Measurements from ENCODE around the gene FOXB2. TPM values are rescaled to one million over a fixed set of nuclear protein-coding genes. Genes with fewer than 3 reads are reported as not detected.

FOXB2 gene
- total RNA-seq, 1 donor from 2014 or later, result not detected

DNA sequence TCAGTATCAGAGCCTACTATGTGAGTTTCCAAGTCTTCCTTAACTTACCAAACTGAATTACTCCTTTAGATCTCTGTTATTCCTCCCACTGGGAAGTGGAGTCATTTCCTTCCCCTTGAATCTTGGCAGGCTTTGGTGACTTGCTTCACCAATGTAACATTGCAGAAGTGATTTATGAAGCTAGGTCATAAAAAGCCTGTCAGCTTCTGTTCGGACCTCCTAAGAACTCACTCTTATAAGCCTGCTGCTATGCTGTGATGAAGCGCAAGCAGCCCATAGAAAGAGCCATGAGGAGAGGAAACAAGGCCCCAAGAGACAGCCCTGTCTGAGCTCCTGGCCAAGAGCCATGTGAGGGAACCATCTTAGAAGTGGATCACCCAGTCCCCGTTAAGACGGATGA, 14.2 kb upstream of the FOXB2 start:
- intact Hi-C loops (cut with micrococcal nuclease), result no loop called here
- DNase-seq (ENCODE audit: low spot score), result no peak
- peaks cover 17% of the 10 kb centered on the region for H3K27me3 Mint-ChIP-seq (ENCODE audit: low read depth)
- H3K9me3 Mint-ChIP-seq, result no peaks in the 10 kb centered on the region
- H3K27ac Mint-ChIP-seq, result no peak overlapping the region
- no peak overlapping the region for H3K4me3 Mint-ChIP-seq (ENCODE audit: low read depth)
- no peaks in the 10 kb centered on the region for H3K4me1 Mint-ChIP-seq (ENCODE audit: low read depth)
- no peaks in the 10 kb centered on the region for H3K36me3 Mint-ChIP-seq (ENCODE audit: low read depth)

GRCh38 chr9:77010527-77010926, 8.9 kb upstream of the FOXB2 start:
- no peak overlapping the region for H3K27ac Mint-ChIP-seq
- H3K4me1 Mint-ChIP-seq (ENCODE audit: low read depth), result peaks cover 5% of the 10 kb centered on the region
- no peaks in the 10 kb centered on the region for H3K9me3 Mint-ChIP-seq
- intact Hi-C loops (cut with micrococcal nuclease), result no loop called here
- H3K4me3 Mint-ChIP-seq (ENCODE audit: low read depth), result no peak overlapping the region
- H3K36me3 Mint-ChIP-seq (ENCODE audit: low read depth), result no peaks in the 10 kb centered on the region
- H3K27me3 Mint-ChIP-seq (ENCODE audit: low read depth), result peaks cover 56% of the 10 kb centered on the region
- no peak for DNase-seq (ENCODE audit: low spot score)

- Mint-ChIP-seq H3K4me1 (ENCODE audit: low read depth) (peaks cover 7% of the 10 kb centered on the region), H3K27ac (no peak overlapping the region), H3K36me3 (ENCODE audit: low read depth) (no peaks in the 10 kb centered on the region), H3K4me3 (ENCODE audit: low read depth) (peak overlapping the region; percentile 14), H3K27me3 (ENCODE audit: low read depth) (peaks cover 70% of the 10 kb centered on the region), H3K9me3 (no peaks in the 10 kb centered on the region)
- intact Hi-C loops (cut with micrococcal nuclease), result loop anchor here (1.0 kb wide), 2 partner anchors 8 to 202 kb away; no protein-coding TSS in a partner anchor
- DNase-seq (ENCODE audit: low spot score), result peak; percentile 58
Measured at GRCh38 chr9:77011973-77012821, 7.3 kb upstream of the FOXB2 start.

DNA sequence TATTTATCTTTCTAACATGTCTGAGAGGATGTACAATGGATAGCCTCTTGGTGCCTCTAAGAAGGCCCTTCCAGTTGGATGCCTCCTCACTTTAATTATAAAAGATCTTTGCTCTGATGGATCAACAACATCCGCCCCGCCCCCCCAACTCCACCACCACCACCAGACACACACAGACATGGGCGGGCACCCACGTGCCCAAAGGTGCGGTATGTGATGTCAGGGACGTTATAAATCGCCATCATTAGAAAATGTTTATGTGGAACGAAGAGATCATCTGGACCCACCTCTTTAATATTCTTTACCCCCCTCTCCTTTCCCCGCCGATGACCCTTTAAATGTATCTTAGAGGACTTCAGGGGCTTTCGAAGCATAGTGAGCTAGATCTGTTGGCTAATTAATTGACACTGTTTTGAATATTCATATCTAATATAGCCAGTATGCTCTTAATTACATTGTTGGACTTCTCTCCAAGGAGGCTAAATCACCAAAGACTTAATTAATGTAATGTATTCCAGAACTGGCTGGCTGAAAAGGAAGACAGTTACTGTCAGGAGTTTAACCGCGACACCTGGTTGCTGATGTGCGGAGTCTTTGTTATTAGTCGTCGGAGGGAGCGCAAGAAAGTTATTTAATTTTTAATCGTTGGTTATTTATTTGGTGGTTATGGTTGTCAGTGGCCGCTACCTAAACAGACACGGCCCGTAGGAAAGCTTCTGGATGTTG, 6.1 kb upstream of the FOXB2 start:
- Mint-ChIP-seq H3K27ac (no peak overlapping the region), H3K4me1 (ENCODE audit: low read depth) (peaks cover 7% of the 10 kb centered on the region), H3K27me3 (ENCODE audit: low read depth) (peaks cover 77% of the 10 kb centered on the region), H3K36me3 (ENCODE audit: low read depth) (peaks cover 3% of the 10 kb centered on the region), H3K9me3 (no peaks in the 10 kb centered on the region), H3K4me3 (ENCODE audit: low read depth) (no peak overlapping the region)
- intact Hi-C loops (cut with micrococcal nuclease), result no loop called here
- no peak for DNase-seq (ENCODE audit: low spot score)

DNA sequence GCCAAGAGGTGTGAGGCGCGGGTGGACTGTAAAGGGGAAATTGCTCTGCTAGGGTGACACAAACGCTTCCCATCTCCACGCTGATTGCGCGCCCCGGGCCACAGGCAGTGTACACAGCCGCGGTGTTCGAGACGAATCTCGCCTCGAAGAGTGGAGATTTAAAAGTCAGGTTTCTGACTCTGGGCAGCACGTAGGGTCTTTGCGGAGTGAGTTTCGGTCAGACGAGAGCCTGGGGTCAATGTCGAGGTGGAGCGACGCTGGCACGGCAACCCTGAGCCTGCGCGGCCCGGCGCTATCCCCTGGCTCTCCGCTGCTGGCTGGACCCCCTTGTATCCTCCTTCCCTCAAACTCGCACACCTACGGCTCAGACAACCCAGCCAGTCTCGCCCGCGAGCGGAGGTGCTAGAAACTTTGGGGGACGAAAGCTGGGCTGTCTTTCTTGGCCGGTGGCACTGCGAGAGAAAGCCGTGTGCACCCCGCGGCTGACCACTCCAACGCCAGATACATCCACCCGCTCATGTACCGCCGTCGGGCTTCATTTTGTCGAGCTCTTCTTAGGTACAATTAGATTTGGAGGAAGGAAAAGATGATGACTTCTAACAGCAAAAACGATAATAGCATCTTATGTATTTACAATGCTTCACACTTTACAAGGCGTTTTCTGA, 5.4 kb upstream of the FOXB2 start:
- no peaks in the 10 kb centered on the region for H3K9me3 Mint-ChIP-seq
- H3K4me1 Mint-ChIP-seq (ENCODE audit: low read depth), result peaks cover 7% of the 10 kb centered on the region
- no peak overlapping the region for H3K4me3 Mint-ChIP-seq (ENCODE audit: low read depth)
- intact Hi-C loops (cut with micrococcal nuclease), result no loop called here
- H3K36me3 Mint-ChIP-seq (ENCODE audit: low read depth), result peaks cover 3% of the 10 kb centered on the region
- DNase-seq (ENCODE audit: low spot score), result no peak
- peaks cover 81% of the 10 kb centered on the region for H3K27me3 Mint-ChIP-seq (ENCODE audit: low read depth)
- H3K27ac Mint-ChIP-seq, result no peak overlapping the region

- H3K9me3 Mint-ChIP-seq, result no peaks in the 10 kb centered on the region
- H3K36me3 Mint-ChIP-seq (ENCODE audit: low read depth), result peaks cover 3% of the 10 kb centered on the region
- intact Hi-C loops (cut with micrococcal nuclease), result no loop called here
- no peak overlapping the region for H3K27ac Mint-ChIP-seq
- peaks cover 7% of the 10 kb centered on the region for H3K4me1 Mint-ChIP-seq (ENCODE audit: low read depth)
- peaks cover 86% of the 10 kb centered on the region for H3K27me3 Mint-ChIP-seq (ENCODE audit: low read depth)
- no peak overlapping the region for H3K4me3 Mint-ChIP-seq (ENCODE audit: low read depth)
- DNase-seq (ENCODE audit: low spot score), result no peak
Measured at GRCh38 chr9:77014597-77015263, 4.7 kb upstream of the FOXB2 start.

GRCh38 chr9:77015327-77016048, 4.0 kb upstream of the FOXB2 start:
- peaks cover 83% of the 10 kb centered on the region for H3K27me3 Mint-ChIP-seq (ENCODE audit: low read depth)
- H3K4me3 Mint-ChIP-seq (ENCODE audit: low read depth), result no peak overlapping the region
- H3K9me3 Mint-ChIP-seq, result no peaks in the 10 kb centered on the region
- intact Hi-C loops (cut with micrococcal nuclease), result no loop called here
- peaks cover 7% of the 10 kb centered on the region for H3K4me1 Mint-ChIP-seq (ENCODE audit: low read depth)
- no peak for DNase-seq (ENCODE audit: low spot score)
- H3K27ac Mint-ChIP-seq, result peak overlapping the region; percentile 17
- H3K36me3 Mint-ChIP-seq (ENCODE audit: low read depth), result peaks cover 3% of the 10 kb centered on the region

DNA sequence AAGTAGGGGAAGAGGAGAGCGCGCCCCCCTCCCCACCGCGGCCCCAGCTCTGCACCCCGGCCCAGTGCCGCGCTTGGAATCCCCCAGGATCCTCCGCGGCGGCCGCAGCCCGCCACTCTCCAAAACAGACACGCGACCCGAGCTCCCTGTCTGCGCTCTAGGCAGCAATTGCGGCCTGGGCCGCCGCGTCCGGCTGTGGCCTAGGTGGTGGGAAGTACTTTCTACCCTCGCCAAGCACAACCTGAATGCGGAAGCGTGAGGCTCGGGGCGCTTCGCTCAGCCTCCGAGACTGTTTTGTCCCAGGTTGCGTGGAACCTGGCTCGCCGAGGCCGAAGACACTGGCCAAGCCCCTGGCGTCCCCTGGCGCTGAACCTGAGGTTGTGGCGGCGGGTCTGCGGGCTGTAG, 3.3 kb upstream of the FOXB2 start:
- DNase-seq (ENCODE audit: low spot score), result no peak
- Mint-ChIP-seq H3K27ac (no peak overlapping the region), H3K4me1 (ENCODE audit: low read depth) (peaks cover 8% of the 10 kb centered on the region), H3K36me3 (ENCODE audit: low read depth) (peaks cover 3% of the 10 kb centered on the region), H3K27me3 (ENCODE audit: low read depth) (peaks cover 82% of the 10 kb centered on the region), H3K4me3 (ENCODE audit: low read depth) (no peak overlapping the region), H3K9me3 (no peaks in the 10 kb centered on the region)
- intact Hi-C loops (cut with micrococcal nuclease), result no loop called here

GRCh38 chr9:77016526-77017504, 2.6 kb upstream of the FOXB2 start:
- Mint-ChIP-seq H3K27me3 (ENCODE audit: low read depth) (peaks cover 85% of the 10 kb centered on the region), H3K27ac (no peak overlapping the region), H3K4me1 (ENCODE audit: low read depth) (peaks cover 10% of the 10 kb centered on the region), H3K9me3 (no peaks in the 10 kb centered on the region), H3K4me3 (ENCODE audit: low read depth) (no peak overlapping the region), H3K36me3 (ENCODE audit: low read depth) (peaks cover 3% of the 10 kb centered on the region)
- DNase-seq (ENCODE audit: low spot score), result no peak
- intact Hi-C loops (cut with micrococcal nuclease), result no loop called here

DNA sequence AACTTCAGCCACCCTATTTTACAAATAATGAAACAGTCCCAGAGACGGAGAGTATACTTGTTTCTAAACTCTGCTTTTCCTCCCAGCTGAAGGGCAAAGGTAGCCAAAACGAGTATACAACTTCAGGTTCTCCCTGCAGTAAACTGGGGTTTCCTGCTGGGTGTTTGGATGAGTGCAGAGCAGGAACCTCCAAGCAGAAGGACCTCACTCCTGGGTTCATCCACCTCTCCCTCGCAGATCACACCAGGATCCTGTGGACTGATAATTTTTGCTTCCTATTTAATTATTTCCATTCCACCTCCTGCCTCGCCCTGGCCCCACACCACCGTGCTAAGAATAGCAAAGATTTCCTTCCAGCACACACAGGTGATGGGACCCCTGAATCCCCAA, 2.0 kb upstream of the FOXB2 start:
- Mint-ChIP-seq H3K4me1 (ENCODE audit: low read depth) (peaks cover 9% of the 10 kb centered on the region), H3K27ac (no peak overlapping the region), H3K27me3 (ENCODE audit: low read depth) (peaks cover 85% of the 10 kb centered on the region), H3K4me3 (ENCODE audit: low read depth) (no peak overlapping the region), H3K9me3 (no peaks in the 10 kb centered on the region), H3K36me3 (ENCODE audit: low read depth) (peaks cover 3% of the 10 kb centered on the region)
- intact Hi-C loops (cut with micrococcal nuclease), result no loop called here
- no peak for DNase-seq (ENCODE audit: low spot score)

Data from activated T-helper 2 cell treated with anti-CD3 and anti-CD28 coated beads, Interferon-gamma antibody, Interleukin-2, Interleukin-4, amounts not matched to agents 10 μg/mL and 5 μg/mL and 100 μg/mL, durations not matched to agents 14 hours and 24 hours and 36 hours (primary cell).